MG63 (cell line): Measurements from ENCODE around the gene HOXB1. TPM values are rescaled to one million over a fixed set of nuclear protein-coding genes. Genes with fewer than 3 reads are reported as not detected.
"Not testable (repeated sequence)": the region's sequence is repeated elsewhere in the genome, so short reads cannot be mapped to it uniquely, and the experiment has no call there.

Experiments
- DNase-seq: peaks from one replicate; pipeline ENCODE4 v3.0.0-alpha.2; 2020
- H3K27me3 ChIP-seq: fragments of 250-450 bp; sonication (Bioruptor Pico); 2 replicates; pipeline ENCODE4 v1.5.1; 2020; ENCODE audit warnings: mild to moderate bottlenecking, moderate library complexity
- H3K36me3 ChIP-seq: fragments of 250-450 bp; sonication (Bioruptor Pico); 2 replicates; pipeline ENCODE4 v1.5.1; 2020; ENCODE audit warnings: mild to moderate bottlenecking, moderate library complexity
- H3K4me3 ChIP-seq: fragments of 250-450 bp; sonication (Bioruptor Pico); 2 replicates; pipeline ENCODE4 v1.5.1; 2020; ENCODE audit warnings: mild to moderate bottlenecking, moderate library complexity
- H3K9me3 ChIP-seq: fragments of 250-450 bp; sonication (Bioruptor Pico); 2 replicates; pipeline ENCODE4 v1.5.1; 2020; ENCODE audit warnings: mild to moderate bottlenecking, moderate library complexity
- total RNA-seq: library from RNA; depleted of rRNA; stranded (reverse); fragments of >200 nt; shearing (Covaris generic); gene quantifications from 2 replicates; pipeline ENCODE4 v1.2.3, GENCODE V29; 2014; ENCODE audit warnings: low replicate concordance; rRNA removed

Gene HOXB1
- total RNA-seq, 1 experiment from 2014 or later, result not detected

- DNase-seq, result peak; percentile 99
- no peaks in the 10 kb centered on the region for H3K9me3 ChIP-seq
- no peak overlapping the region for H3K4me3 ChIP-seq
- no peaks in the 10 kb centered on the region for H3K27me3 ChIP-seq
- no peaks in the 10 kb centered on the region for H3K36me3 ChIP-seq
Measured at GRCh38 chr17:48483471-48484131, 47.2 kb downstream of the HOXB1 start.

- no peak overlapping the region for H3K4me3 ChIP-seq
- H3K27me3 ChIP-seq, result no peaks in the 10 kb centered on the region
- H3K9me3 ChIP-seq, result no peaks in the 10 kb centered on the region
- H3K36me3 ChIP-seq, result no peaks in the 10 kb centered on the region
- peak; percentile 83 for DNase-seq
Measured at GRCh38 chr17:48483004-48483403, 47.8 kb downstream of the HOXB1 start.

DNA sequence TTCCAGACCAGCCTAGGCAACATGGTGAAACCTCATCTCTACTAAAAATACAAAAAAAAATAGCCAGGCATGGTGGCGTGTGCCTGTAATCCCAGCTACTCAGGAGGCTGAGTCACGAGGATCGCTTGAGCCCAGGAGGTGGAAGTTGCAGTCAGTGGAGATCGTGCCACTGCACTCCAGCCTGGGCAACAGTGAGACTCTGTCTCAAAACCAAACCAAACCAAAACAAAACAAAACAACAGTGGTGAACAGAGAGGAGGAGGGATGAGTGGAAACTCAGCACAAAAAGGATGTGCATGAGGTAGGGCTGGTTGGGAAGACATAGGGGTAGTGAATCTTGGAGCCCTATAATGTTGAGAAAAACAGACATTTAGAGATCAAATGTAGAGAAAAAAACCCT is 48.5 kb downstream of the HOXB1 start:
- H3K27me3 ChIP-seq, H3K36me3 ChIP-seq, H3K9me3 ChIP-seq, H3K4me3 ChIP-seq: not testable (repeated sequence)
- peak; percentile 92 for DNase-seq

- Histone ChIP-seq H3K4me3 (no peak overlapping the region), H3K36me3 (no peaks in the 10 kb centered on the region), H3K9me3 (no peaks in the 10 kb centered on the region), H3K27me3 (no peaks in the 10 kb centered on the region)
- no peak for DNase-seq
Measured at GRCh38 chr17:48479014-48479402, 51.8 kb downstream of the HOXB1 start.

Other genes starting within 250 kb of the HOXB1 start
- gene SKAP1, start 100.8 kb downstream of the HOXB1 start, total RNA-seq, result not detected in 2 replicates
- 7.2 and 16.0 TPM in 2 replicates for gene HOXB2, start 14.1 kb upstream of the HOXB1 start, total RNA-seq
- gene HOXB4, start 47.3 kb upstream of the HOXB1 start, total RNA-seq, result 0.86 and 4.2 TPM in 2 replicates
- gene HOXB3, start 59.2 kb upstream of the HOXB1 start, total RNA-seq, result 2.1 and 4.6 TPM in 2 replicates
- gene HOXB5, start 62.8 kb upstream of the HOXB1 start, total RNA-seq, result not detected in 2 replicates
- gene HOXB6, start 74.0 kb upstream of the HOXB1 start, total RNA-seq, result 7.0 and 7.7 TPM in 2 replicates
- gene HOXB7, start 80.0 kb upstream of the HOXB1 start, total RNA-seq, result 9.8 and 30.6 TPM in 2 replicates
- 3.8 and 4.8 TPM in 2 replicates for gene HOXB8, start 84.3 kb upstream of the HOXB1 start, total RNA-seq
- 7.3 and 21.0 TPM in 2 replicates for gene HOXB9, start 95.3 kb upstream of the HOXB1 start, total RNA-seq
- gene PRAC1, start 191.5 kb upstream of the HOXB1 start, total RNA-seq, result not detected in 2 replicates
- 5.0 TPM in 1 of 2 replicates, not detected in the other for gene PRAC2, start 192.2 kb upstream of the HOXB1 start, total RNA-seq
- 6.1 and 10.2 TPM in 2 replicates for gene HOXB13, start 197.7 kb upstream of the HOXB1 start, total RNA-seq